NCI-H460 (cell line): Measurements from ENCODE around the gene TMPRSS2. TPM values are rescaled to one million over a fixed set of nuclear protein-coding genes. Genes with fewer than 3 reads are reported as not detected.

Experiments
- DNase-seq: peaks from one replicate; pipeline ENCODE4 v3.0.0-alpha.2; 2016; ENCODE audit warnings: low read depth; ENCODE audit errors: extremely low read depth
- total RNA-seq: library from RNA; depleted of rRNA; stranded (reverse); fragments of >200 nt; shearing (Covaris generic); gene quantifications from 2 replicates; pipeline ENCODE4 v1.2.3, GENCODE V29; 2014

Gene TMPRSS2
- total RNA-seq, 1 experiment from 2014 or later = not detected

DNA sequence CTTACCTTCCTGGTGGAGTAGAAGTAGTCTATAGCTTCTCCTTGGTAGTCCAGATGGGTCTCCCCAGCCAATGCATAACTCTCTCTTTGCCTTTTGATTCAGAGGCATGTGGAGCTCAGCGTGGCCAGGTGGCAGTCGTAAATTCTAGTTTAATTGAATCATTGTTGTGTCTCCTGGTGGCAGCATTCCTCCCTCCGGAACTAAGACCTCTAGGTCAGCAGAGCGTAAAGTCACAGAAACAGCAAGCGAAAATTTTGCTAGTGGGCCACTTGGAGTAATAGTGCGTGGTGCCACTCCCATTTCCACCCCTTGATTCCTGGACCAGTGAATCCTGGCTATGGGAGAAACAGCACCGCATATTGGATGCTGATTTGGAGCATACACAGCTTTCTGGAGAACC is 3.9 kb upstream of the TMPRSS2 start:
- no peak for DNase-seq

DNA sequence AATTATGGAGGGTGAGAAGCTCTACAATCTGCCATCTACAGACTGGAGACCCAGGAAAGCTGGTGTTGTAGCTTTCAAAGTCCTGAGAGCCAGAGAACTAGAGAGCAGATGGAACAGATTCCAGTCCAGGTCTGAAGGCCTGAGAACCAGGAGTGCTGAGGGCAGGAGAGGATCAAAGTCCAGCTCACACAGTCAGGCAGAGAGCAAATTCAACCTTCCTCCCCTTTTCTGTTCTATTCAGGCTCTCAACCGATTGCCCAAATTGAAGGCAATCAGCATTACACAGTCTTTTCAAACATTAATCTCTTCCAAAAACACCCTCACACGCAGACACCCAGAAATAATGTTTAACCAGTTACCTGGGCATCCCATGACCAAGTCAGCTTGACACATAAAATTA is 2.5 kb upstream of the TMPRSS2 start:
- no peak for DNase-seq

DNA sequence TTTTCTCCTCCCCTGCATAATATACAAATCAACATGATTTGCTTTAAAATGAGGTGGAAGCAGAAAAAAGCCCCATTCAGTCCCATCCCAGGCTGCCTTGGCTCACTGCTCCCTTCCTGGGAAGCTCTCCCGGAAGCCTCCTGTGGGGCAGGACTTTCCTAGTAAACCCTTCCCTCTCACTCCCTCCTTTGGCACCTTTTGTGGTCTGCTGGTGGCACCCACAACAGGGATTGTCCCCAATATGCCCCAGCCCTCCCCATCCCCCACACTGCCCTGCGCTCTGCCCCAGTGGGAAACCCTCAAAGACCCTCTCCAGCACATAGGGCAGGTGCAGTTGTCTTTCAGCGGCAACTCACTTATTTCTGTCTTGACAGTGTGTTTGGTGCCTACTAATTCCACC is 1.8 kb upstream of the TMPRSS2 start:
- DNase-seq = no peak

DNA sequence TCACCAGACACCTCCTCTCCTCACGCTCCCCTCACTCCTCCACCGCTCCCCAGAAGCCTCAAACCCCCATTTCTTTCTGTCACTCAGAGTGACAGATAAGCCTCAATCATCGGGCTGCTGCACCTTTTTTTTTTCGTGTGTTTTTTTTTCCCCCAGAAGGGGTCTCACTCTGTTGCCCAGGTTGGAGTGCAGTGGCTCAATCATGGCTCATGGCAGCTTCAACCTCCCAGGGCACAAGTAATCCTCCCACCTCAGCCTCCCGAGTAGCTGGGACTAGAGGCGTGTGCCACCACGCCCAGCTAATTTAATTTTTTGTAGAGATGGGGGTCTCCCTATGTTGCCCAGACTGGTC is 1.2 kb upstream of the TMPRSS2 start:
- DNase-seq = no peak

DNA sequence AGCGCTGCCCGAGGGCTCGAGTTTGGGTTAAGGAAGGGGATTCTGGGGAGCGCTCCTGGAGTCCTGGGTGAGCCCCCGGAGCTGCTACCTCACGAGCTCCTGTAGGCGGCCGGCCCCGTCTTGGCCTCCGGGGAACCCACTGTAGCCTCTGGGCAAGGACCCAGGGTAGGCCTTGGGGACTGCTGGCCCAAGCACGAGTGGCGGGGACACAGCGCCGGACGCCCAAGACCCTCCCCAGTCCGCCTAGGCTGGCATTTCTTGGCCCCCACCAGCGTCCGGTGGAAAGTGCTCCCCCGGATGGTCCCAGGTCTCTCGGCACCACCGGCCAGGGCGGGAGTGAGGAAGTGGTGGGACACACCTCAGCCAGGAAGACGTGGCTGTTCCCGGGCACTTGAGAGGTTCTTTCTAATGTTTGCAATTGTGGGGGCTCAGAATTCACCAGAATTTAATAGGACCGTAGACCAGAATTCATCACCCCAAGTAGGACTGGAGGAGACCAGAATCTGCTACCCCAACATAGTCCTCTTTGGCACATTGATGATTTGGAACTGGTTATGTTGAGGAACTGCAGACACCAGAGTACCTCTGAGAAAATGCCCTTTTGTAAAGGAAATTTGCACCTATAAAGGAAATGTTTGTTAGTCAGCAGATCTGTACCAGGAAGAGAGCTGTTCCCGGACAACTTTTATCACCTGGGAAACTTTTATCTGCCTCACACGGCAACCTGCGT is 622 bp upstream of the TMPRSS2 start:
- DNase-seq = no peak

DNA sequence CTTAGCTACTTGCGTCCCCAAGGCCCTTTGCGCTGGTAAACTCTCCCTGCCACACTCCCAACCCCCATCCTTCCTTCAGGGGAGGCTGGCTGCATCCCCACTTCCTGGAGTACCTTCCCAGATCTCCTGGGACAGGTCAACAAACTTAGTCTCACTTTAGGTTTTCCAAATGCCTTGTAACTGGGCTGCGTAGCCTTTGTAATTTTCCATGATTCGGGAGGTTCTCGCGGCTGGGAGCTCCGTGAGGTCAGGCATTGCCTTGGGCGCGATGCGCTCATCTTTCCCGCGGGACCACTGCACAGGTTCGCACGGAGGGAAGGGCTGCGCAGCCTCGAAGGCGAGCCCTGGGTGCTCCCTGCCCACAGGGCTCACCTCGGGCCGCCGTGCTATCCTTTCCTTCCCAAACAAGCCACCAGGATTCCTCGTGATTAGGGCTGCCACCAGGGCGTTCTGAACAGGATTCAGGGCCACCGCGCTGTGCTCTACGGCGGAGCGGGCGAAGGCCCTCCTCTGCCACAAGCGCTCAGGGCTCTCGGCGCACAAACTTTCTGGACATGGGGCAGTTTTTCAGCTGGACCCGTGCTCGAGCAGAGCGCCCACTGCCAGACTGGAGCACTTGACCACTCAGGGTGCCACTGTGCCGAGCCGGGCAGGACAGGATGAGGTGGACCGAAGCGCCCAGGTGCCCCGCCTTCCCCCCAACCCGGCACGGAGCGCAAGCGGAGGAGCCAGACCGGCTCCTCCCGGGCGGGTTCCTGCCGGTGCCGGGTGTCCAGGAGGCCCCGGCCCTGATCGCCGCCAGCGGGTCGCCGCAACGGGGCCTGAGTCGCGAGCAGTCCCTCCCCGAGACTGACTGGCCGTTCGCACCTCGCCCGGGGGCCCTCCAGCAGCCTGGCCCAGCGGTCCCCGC is 1.1 kb downstream of the TMPRSS2 start:
- DNase-seq = no peak

DNA sequence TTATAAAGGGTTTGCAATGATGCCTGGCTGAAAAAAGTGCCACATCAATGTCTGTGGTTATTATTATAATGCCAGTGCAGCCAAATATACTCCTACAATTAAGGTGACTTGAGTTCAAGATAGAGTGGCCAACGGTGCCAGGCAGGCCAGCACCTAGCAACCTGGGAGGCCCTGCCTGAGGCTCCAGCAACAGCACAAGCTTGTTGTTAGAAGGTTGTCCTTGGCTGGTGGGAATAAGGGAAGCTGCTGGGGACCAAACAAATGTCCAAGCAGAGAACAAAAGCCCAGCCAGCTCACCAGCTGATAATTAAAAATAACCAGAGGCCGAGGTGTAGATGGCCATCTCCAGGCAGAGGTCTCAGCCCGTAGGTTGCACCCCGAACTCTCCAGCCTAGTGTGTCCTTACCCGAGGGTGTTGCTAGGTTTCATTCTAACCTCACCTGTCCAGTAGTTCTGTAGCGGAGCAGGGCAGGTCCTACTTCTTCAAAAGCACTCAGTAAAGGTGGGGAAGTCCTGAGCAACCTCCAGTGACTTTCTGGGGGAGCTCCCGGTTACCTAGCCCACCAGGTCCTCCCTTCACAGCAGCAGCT is 1.9 kb downstream of the TMPRSS2 start:
- no peak for DNase-seq

DNA sequence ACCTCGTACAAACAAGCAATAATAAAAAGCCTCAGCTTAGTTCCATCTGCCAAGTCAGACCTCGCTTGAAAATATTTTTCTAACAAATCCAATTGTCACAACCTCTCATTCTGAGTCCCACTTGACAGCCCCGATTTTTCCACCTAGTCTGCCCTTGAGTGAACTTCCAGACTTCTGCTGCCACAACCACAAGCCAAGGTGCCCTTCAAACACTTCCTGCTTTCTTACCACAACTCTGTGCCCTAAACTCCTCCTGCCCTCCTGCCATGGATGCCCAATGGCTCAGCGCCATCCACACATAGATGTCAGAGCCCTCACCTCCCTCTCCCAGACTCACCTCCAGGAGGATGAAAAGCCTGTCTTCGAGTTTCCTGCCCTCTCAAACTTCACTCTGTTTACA is 3.9 kb downstream of the TMPRSS2 start:
- DNase-seq = no peak

DNA sequence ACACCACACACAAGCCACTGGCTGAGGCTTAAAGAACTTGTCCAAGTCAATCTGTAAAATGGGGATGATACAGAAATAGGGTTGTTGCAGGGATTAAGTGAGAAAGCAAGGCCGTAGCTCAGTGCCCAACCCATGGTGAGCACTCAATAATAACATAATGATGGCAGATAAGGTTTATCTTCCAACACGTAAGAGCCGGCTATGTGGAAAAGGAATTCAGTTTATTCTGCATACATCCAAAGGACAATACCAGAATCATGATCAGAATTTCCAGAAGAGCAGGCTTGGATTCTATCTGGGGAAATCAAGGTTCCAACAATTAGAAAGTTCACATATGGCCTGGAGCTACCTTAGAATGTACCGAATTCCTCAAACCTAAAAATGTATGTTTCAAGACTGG is 4.6 kb downstream of the TMPRSS2 start:
- DNase-seq = no peak

DNA sequence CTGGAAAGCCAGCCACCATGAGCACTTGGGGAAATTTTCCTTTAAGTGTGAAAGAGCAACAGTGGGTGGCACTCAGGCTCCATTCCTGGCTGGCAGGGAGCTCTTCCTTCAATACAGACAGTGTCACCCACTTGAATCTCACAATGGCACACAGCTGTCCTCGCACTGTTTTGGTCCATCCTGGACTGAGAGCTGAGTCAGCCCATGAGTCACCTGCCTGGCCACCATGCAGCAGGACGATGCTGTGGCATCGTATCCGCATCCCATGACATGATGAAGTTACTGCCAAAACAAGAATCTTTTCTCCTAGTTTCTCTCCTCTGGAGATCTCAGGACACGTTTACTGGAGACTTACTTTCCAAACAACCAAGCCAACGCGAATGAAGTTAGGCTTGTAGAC is 6.0 kb downstream of the TMPRSS2 start:
- no peak for DNase-seq

DNA sequence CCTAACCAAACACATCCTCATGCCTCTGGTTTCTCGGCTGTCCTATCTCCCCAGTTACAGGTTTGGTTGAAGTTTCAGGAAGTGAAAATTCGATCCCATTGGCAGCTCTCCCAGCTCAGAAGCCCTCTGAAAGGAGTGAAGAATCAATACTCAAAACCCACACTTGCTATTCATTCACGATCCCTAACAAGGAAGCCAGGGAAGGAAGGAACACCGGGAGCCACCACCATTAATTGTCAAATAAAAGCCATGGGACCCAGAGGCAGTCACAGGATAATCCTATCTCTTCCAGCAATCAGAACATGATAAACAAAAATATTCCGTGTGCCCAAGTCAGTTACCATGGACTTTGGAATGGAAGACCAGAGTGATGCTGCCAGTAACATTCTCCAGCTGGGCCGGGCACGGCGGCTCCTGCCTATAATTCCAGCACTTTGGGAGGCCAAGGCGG is 7.0 kb downstream of the TMPRSS2 start:
- DNase-seq = no peak

DNA sequence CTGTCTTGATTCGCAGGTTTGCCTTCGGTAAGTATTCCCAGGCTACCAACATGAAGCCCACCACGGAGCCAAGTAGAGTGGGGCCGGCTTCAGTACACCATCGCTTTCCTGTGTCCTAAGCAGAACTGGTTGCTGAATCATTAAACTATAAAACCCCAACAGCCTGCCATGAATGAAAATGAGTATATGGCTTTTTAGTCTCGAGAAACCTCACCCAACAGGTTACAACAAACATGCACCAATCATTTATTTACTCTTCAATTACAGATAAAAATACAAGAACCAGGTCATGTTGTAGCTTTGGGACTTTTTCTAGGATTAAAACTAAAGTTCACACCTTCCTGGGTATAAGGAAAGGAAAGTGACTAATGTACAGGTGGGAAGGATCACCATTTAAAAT is 7.6 kb downstream of the TMPRSS2 start:
- no peak for DNase-seq

DNA sequence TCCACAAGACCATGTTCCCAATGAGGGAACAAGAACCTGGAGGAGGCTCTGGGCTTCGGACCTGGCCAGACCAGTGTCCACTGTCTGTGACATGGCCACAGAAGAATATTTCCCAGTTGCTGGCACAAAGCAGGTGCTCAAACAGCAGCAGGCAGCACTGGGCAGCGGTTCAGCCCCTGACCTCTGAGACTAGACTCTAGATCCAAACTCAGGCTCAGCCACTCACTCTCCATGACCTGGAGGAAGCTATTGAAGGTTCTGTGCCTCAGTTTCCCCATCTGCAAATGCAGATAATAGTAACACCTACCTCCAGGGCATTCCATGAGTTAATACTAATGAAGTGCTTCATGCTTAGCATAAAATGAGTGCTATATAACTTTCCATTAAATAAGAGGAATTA is 8.0 kb downstream of the TMPRSS2 start:
- DNase-seq = no peak

DNA sequence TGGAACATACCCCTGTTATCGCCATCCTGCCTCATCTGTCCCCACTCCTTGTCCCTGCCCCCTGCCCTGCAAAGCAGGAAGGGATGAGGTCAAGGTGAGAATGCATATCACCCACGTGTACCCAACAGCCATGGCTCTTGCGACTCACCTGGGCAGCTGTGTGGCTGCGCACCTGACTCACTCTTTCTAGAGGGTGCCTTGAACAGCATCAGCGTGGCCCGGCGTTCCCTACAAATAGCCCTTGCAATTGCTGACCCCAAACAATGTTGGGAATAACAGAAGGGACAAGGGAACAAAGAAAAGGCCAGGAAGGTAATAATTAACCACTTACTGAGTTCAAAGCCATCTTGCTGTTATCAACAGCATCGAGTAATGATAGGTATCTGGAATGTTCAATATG is 10.2 kb downstream of the TMPRSS2 start:
- DNase-seq = no peak

DNA sequence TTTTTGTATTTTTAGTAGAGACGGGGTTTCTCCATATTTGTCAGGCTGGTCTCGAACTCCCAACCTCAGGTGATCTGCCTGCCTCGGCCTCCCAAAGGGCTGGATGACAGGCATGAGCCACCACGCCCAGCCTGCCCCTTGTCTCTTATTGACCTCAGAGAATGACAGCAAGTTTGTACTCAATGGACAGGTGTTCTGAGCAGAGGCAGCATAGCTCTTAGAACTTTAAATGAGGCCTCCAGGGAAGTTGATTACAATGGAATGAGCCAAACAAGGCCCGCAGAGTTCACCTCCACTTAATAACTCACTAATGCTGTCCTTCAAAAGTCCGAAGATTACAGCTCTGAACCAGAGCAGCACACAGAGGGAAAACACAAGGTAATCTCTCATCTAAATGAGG is 10.9 kb downstream of the TMPRSS2 start:
- no peak for DNase-seq

DNA sequence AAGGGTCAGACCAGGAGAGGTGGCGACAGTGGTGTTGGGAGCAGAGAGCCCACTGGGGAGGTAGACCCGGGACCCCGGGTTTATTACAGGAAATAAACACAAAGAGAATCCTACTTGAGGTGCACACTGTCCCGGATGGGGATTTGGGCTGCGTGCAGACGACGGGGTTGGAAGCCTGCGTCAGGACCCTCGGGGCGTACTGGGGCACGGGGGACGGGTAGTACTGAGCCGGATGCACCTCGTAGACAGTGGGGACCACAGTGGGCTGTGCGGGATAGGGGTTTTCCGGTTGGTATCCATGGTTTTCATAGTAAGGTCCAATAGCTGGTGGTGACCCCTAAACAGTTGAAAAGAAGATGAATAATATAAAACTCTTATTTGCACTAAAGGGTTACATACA is 13.7 kb downstream of the TMPRSS2 start:
- no peak for DNase-seq

DNA sequence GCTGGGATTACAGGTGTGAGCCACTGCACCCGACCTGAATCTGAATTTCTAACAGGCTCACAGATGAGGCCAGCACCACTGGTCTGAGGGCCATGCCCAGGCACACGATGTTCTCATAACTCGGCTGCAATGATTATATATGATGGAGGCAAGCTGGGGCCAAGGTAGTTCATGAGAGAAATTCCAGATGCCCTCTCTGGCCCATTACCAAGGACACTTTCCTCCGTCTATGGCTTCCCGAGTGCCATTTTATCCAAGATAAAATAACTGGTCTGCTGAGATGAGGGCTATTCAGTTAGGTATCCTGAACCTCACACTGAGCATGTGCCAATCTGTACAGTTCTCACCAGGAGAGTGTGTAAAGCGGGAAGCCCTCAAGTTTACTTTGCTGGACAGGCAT is 16.5 kb downstream of the TMPRSS2 start:
- DNase-seq = no peak

DNA sequence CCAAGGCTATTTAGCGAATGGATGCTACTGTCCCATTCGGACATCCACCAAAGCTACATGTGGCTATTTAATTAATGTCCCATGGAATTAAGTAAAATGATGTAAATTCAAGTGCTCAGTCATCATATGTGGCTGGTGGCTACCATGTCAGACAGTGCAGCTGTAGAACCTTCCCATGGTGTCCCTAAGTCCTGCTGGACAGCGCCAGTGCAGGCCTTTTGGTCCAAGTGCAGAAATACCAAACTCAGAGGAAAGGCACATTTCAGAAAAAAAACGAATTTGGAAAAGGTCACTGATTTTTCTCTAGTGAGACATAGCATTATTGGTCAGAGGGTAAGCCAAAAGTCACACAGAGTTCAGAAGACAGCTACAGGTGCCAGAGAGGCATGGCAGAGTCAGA is 17.6 kb downstream of the TMPRSS2 start:
- DNase-seq = no peak

DNA sequence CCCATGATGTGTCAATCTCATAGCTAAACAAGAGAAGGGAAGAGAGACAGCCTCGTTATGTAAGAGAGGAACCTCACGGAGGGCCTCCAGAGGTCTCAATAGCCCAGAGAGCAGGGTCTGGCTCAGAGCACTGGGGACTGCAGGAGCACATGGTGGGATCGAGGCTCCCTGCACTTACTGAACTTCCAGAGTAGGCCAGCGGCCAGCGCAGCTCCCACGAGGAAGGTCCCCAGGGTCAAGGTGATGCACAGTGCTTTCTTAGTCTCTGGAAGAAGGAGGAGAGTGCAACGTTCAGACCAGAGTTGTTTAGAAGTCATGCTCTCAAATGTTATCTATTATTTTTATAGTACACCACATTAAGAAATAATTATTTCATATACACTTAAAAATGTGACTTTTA is 18.6 kb downstream of the TMPRSS2 start:
- DNase-seq = no peak

DNA sequence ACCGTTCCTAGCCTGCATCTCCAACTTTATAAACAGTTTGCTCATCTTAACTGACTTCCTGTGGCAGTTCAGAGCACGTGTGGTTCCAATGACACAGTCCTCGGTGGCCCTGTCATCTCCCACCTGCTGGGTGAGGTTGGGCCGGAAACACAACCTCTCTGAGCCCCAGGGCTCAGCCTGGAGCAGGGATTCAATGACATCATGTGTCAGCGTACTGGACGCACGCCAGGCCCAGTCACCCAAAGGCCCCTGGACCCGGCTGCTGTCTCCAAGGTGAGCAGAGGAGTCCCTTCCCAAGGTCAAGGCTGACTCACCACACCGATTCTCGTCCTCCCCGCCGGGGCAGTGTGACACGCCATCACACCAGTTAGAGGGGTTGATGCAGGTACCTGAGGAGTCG is 19.9 kb downstream of the TMPRSS2 start:
- no peak for DNase-seq

DNA sequence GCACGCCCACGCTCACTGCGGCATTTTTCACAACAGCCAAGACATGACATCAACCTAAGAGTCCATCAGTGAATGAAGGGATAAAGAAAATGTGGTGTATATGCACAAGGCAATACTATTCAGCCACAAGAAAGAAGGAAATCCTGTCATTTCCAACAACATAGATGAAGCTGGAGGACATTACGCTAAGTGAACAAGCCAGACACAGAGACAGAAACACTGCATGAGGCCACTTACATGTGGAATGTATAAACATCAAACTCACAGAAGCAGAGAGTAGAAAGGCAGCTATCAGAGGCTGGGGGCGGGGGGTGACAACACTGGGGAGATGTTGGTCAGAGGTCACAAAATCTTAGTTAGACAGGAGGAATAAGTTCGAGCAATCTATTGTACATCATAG is 20.9 kb downstream of the TMPRSS2 start:
- no peak for DNase-seq

DNA sequence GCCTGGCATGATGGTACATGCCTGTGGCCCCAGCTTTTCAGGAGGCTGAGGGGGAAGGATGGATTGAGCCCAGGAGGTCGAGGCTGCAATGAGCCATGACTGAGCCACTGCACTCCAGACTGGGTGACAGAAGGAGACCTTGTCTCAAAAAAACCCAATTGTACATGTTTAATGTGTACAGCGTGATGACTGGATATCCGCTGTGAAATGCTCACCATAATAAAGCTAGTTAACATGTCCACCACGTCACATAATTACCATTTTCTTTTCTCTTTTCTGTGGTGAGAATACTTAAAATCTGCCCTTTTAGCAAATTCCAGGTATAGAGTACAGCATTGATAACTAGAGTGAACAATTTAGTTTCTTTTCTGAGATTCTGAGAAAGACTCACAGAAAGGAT is 24.0 kb downstream of the TMPRSS2 start:
- DNase-seq = no peak
